Activated CD4-positive, alpha-beta T cell treated with anti-CD3 and anti-CD28 coated beads, Interleukin-2, amount 10 ng/mL, durations not matched to agents 24 days and 14 days (primary cell): ENCODE data around the gene SGTA. TPM values are rescaled to one million over a fixed set of nuclear protein-coding genes. Genes with fewer than 3 reads are reported as not detected.

Source experiments
- DNase-seq: peaks from one replicate; pipeline ENCODE4 v3.0.0; 2022
- H3K27ac Mint-ChIP-seq: one replicate; pipeline ENCODE4 v1.8.0; 2022; ENCODE audit warnings: mild to moderate bottlenecking, mixed read lengths
- H3K27me3 Mint-ChIP-seq: one replicate; pipeline ENCODE4 v1.8.0; 2022; ENCODE audit warnings: mixed read lengths
- H3K36me3 Mint-ChIP-seq: one replicate; pipeline ENCODE4 v1.8.0; 2022; ENCODE audit warnings: low read depth, mild to moderate bottlenecking, mixed read lengths
- H3K4me1 Mint-ChIP-seq: one replicate; pipeline ENCODE4 v1.8.0; 2021; ENCODE audit warnings: mixed read lengths
- H3K4me3 Mint-ChIP-seq: one replicate; pipeline ENCODE4 v1.8.0; 2022; ENCODE audit warnings: mild to moderate bottlenecking, moderate library complexity, mixed read lengths
- H3K9me3 Mint-ChIP-seq: one replicate; pipeline ENCODE4 v1.8.0; 2021; ENCODE audit warnings: mixed read lengths
- intact Hi-C: fragments of 100-400 bp; cut with micrococcal nuclease; formaldehyde crosslinking; loops from one replicate; pipeline ENCODE4 v1.15.1; 2023
- total RNA-seq: library from RNA; stranded (reverse); gene quantifications from 2 replicates; pipeline ENCODE4 v1.2.3, GENCODE V29; 2022

SGTA gene
- total RNA-seq, 1 donor from 2014 or later: 76.9 TPM

DNA sequence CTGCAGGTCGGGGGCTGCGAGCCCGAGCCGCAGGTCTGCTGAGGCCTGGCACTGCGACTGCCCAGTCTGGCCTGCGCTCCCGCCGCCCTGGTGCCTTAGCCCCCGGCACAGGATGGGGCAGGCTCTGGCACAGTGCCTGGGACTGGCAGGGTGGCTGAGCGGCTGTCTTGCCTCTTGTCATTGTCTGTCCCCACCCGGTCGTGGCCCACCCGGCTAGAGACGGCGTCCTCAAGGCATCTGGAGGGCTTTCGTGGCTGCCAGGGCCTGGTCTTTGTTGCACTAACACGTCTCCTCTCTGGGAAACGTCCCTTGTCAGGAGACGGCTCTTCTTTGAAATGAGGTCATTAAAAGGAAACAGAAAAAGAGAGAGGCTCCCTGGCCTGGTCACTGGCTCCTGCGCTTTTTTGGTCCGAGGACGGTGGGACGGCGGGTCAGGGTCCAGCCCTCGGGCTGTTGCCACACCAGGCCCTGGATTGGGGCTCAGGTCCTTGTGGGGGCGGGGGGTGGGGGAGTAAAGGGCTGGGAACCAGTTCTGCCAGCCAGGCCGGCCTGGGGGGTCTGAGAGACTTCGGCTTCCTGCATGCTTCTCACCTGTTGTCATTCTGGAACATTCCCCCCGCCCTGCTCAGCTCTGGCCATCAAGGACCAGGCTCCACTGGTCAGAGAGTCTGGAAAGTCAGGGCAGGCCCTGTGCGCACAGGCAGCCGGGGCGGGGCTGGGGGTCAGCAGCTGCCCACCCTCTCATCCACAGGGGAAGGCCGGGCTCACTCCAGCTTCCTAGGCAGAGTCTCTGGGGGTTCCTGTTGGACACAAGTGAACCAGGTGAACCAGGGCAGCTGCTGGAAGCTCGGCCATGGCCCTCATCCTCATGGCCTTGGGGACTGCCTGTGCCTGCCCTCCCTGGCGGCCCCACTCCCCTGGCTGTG is 30.4 kb upstream of the SGTA start:
- intact Hi-C loops: no loop called here
- no peak for DNase-seq
- peaks cover 2% of the 10 kb centered on the region for H3K4me1 Mint-ChIP-seq
- H3K36me3 Mint-ChIP-seq: peaks cover 18% of the 10 kb centered on the region
- no peaks in the 10 kb centered on the region for H3K9me3 Mint-ChIP-seq
- H3K27ac Mint-ChIP-seq: no peak overlapping the region
- no peak overlapping the region for H3K4me3 Mint-ChIP-seq
- H3K27me3 Mint-ChIP-seq: no peaks in the 10 kb centered on the region

- no peak overlapping the region for H3K27ac Mint-ChIP-seq
- no peaks in the 10 kb centered on the region for H3K9me3 Mint-ChIP-seq
- H3K4me3 Mint-ChIP-seq: no peak overlapping the region
- DNase-seq: no peak
- H3K27me3 Mint-ChIP-seq: no peaks in the 10 kb centered on the region
- intact Hi-C loops: no loop called here
- H3K36me3 Mint-ChIP-seq: peaks cover 19% of the 10 kb centered on the region
- H3K4me1 Mint-ChIP-seq: peaks cover 2% of the 10 kb centered on the region
Observed at GRCh38 chr19:2812414-2813234, 29.6 kb upstream of the SGTA start.

GRCh38 chr19:2811735-2812413 is 28.8 kb upstream of the SGTA start:
- Mint-ChIP-seq H3K4me1 (no peaks in the 10 kb centered on the region), H3K27ac (no peak overlapping the region), H3K9me3 (no peaks in the 10 kb centered on the region), H3K27me3 (no peaks in the 10 kb centered on the region), H3K4me3 (no peak overlapping the region), H3K36me3 (peaks cover 19% of the 10 kb centered on the region)
- intact Hi-C loops: no loop called here
- DNase-seq: no peak

- Mint-ChIP-seq H3K27ac (no peak overlapping the region), H3K36me3 (peaks cover 22% of the 10 kb centered on the region), H3K4me3 (no peak overlapping the region), H3K9me3 (no peaks in the 10 kb centered on the region), H3K4me1 (no peaks in the 10 kb centered on the region), H3K27me3 (no peaks in the 10 kb centered on the region)
- DNase-seq: no peak
- intact Hi-C loops: no loop called here
Observed at GRCh38 chr19:2811221-2811722, 28.2 kb upstream of the SGTA start.

GRCh38 chr19:2810141-2811091 is 27.3 kb upstream of the SGTA start:
- H3K27ac Mint-ChIP-seq: no peak overlapping the region

GRCh38 chr19:2809387-2810140 is 26.5 kb upstream of the SGTA start:
- no peaks in the 10 kb centered on the region for H3K9me3 Mint-ChIP-seq
- H3K4me1 Mint-ChIP-seq: no peaks in the 10 kb centered on the region
- intact Hi-C loops: no loop called here
- no peaks in the 10 kb centered on the region for H3K27me3 Mint-ChIP-seq
- no peak overlapping the region for H3K27ac Mint-ChIP-seq
- H3K36me3 Mint-ChIP-seq: peaks cover 27% of the 10 kb centered on the region
- DNase-seq: no peak
- no peak overlapping the region for H3K4me3 Mint-ChIP-seq

More at GRCh38 chr19:2810141-2811091, 27.3 kb upstream of the SGTA start:
- no peaks in the 10 kb centered on the region for H3K27me3 Mint-ChIP-seq
- H3K4me3 Mint-ChIP-seq: no peak overlapping the region
- intact Hi-C loops: no loop called here
- no peaks in the 10 kb centered on the region for H3K9me3 Mint-ChIP-seq
- H3K4me1 Mint-ChIP-seq: no peaks in the 10 kb centered on the region
- H3K36me3 Mint-ChIP-seq: peaks cover 24% of the 10 kb centered on the region
- no peak for DNase-seq

DNA sequence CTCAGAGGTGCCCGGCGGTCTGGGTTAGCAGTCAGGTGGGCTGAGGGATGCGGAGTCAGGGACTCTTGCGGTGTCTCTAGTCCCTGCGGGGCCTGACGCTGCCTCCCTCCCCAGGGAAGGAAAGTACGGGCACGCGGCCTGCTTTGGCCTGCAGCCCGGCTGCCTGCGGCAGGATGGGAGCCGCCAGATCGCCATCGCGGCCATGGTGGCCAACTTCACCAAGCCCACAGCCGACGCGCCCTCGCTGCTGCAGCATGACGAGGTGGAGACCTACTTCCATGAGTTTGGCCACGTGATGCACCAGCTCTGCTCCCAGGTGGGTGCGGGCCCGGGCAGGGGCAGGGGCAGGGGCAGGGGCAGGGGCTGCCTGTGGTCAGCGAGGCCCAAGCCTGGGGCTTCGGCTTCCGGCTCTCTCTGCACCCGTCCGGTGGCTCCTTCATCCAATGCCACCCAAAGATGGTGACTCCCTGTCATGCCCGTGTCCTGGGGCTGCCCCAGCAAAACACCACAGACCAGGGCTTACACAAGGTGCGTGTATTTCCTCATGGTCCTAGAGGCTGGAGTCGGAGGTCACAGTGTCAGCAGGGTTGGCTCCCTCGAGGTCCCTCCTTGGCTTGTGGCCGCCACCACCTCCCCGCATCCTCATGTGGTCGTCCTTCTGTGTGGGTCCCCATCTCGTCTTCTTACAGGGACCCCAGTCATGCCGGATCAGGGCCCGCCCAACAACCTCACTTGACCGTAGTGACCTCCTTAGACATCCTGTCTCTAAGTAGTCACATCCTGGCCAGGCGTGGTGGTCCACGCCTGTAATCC is 25.3 kb upstream of the SGTA start:
- intact Hi-C loops: no loop called here
- Mint-ChIP-seq H3K36me3 (peaks cover 31% of the 10 kb centered on the region), H3K9me3 (no peaks in the 10 kb centered on the region), H3K27me3 (no peaks in the 10 kb centered on the region), H3K4me1 (no peaks in the 10 kb centered on the region), H3K4me3 (no peak overlapping the region), H3K27ac (no peak overlapping the region)
- no peak for DNase-seq

DNA sequence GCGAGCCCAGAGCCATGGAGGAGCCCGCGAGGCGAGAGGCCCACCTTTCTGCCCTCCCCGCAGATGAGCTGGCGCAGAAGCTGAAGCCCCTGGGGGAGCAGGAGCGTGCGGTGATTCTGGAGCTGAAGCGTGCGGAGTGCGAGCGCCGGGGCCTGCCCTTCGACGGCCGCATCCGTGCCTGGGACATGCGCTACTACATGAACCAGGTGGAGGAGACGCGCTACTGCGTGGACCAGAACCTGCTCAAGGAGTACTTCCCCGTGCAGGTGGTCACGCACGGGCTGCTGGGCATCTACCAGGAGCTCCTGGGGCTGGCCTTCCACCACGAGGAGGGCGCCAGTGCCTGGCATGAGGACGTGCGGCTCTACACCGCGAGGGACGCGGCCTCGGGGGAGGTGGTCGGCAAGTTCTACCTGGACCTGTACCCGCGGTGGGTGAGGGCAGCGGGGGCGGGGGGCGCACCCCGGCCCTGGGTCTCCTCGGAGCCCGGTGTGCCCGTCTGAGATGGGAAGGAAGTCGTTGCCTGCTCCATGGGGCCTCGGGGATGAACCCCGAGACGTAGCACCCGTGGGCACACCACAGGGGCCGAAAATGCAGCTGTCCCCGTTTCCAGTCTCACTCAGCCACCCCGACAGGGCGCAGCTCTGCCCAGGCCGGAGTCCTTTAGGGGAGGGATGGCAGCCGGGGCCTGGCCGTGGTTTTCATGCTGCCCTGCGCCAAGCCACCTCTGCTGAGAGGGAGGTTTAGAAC is 24.5 kb upstream of the SGTA start:
- no peaks in the 10 kb centered on the region for H3K27me3 Mint-ChIP-seq
- H3K36me3 Mint-ChIP-seq: peaks cover 36% of the 10 kb centered on the region
- intact Hi-C loops: no loop called here

GRCh38 chr19:2806736-2807378 is 23.8 kb upstream of the SGTA start:
- DNase-seq: no peak
- H3K27me3 Mint-ChIP-seq: no peaks in the 10 kb centered on the region
- no peaks in the 10 kb centered on the region for H3K9me3 Mint-ChIP-seq
- H3K4me3 Mint-ChIP-seq: no peak overlapping the region
- H3K36me3 Mint-ChIP-seq: peaks cover 38% of the 10 kb centered on the region
- H3K4me1 Mint-ChIP-seq: no peaks in the 10 kb centered on the region
- H3K27ac Mint-ChIP-seq: no peak overlapping the region
- intact Hi-C loops: no loop called here

More for the DNA sequence above, 24.5 kb upstream of the SGTA start:
- Mint-ChIP-seq H3K4me1 (no peaks in the 10 kb centered on the region), H3K4me3 (no peak overlapping the region), H3K27ac (no peak overlapping the region), H3K9me3 (no peaks in the 10 kb centered on the region)
- no peak for DNase-seq

- peaks cover 42% of the 10 kb centered on the region for H3K36me3 Mint-ChIP-seq
- H3K9me3 Mint-ChIP-seq: no peaks in the 10 kb centered on the region
- H3K4me1 Mint-ChIP-seq: no peaks in the 10 kb centered on the region
- H3K4me3 Mint-ChIP-seq: no peak overlapping the region
- intact Hi-C loops: no loop called here
- H3K27me3 Mint-ChIP-seq: no peaks in the 10 kb centered on the region
- H3K27ac Mint-ChIP-seq: no peak overlapping the region
- no peak for DNase-seq
Observed at GRCh38 chr19:2805991-2806649, 23.0 kb upstream of the SGTA start.
